ENCODE data around the gene UPK1B. TPM values are rescaled to one million over a fixed set of nuclear protein-coding genes. Genes with fewer than 3 reads are reported as not detected.

Gene UPK1B
- total RNA-seq, 1 experiment from 2014 or later = 1.0 TPM

GRCh38 chr3:119236756-119237155, 63.4 kb downstream of the UPK1B start:
- no peaks in the 10 kb centered on the region for H3K27me3 Mint-ChIP-seq (ENCODE audit: low read depth)

More at GRCh38 chr3:119236756-119237155, 63.4 kb downstream of the UPK1B start:
- no peak overlapping the region for H3K56ac ChIP-seq (ENCODE audit: insufficient read length, low read depth, low read length)
- TF ChIP-seq CTCF (conservative IDR thresholded peaks at IDR 0.05) = no peak
- no peaks in the 10 kb centered on the region; a peak in 1 of 5 replicates for H3K9me3 Mint-ChIP-seq
- H2BK12ac ChIP-seq (ENCODE audit: insufficient read length, low read depth, low read length) = no peak overlapping the region
- H3K4me1 ChIP-seq (ENCODE audit: insufficient read depth, low read length) = no peaks in the 10 kb centered on the region
- no peak overlapping the region for H2BK20ac ChIP-seq (ENCODE audit: low read depth, low read length, poor library complexity, severe bottlenecking)
- H3K27ac Mint-ChIP-seq = no peak overlapping the region
- H3K4ac ChIP-seq (ENCODE audit: low read depth, low read length) = no peak overlapping the region
- H3K9me3 ChIP-seq (ENCODE audit: control insufficient read depth, low read depth, low read length) = no peaks in the 10 kb centered on the region
- peaks cover 8% of the 10 kb centered on the region for H3K23me2 ChIP-seq (ENCODE audit: insufficient read length, low read depth, low read length, poor library complexity, severe bottlenecking)
- no peak overlapping the region for H4K5ac ChIP-seq (ENCODE audit: insufficient read length, low read depth, low read length)
- no peak for DNase-seq
- no peak overlapping the region for H3T11ph ChIP-seq (ENCODE audit: low read length)
- no peak overlapping the region for H2BK120ac ChIP-seq (ENCODE audit: low read depth, low read length, poor library complexity, severe bottlenecking)
- H4K91ac ChIP-seq (ENCODE audit: insufficient read length, low read depth, low read length) = no peak overlapping the region
- H3K14ac ChIP-seq (ENCODE audit: insufficient read depth, low read length) = no peak overlapping the region
- no peak overlapping the region for H2BK5ac ChIP-seq (ENCODE audit: insufficient read length, low read length)
- WGBS (ENCODE audit: extremely low coverage, insufficient read length, low lambda C conversion rate) = no CpG with 5 or more reads among the region's 7 CpGs
- no peak overlapping the region for H3K4me3 Mint-ChIP-seq
- H2BK15ac ChIP-seq (ENCODE audit: low read depth, low read length) = no peak overlapping the region
- H2AFZ ChIP-seq (ENCODE audit: low read length) = no peak overlapping the region
- no peaks in the 10 kb centered on the region for H3K79me1 ChIP-seq (ENCODE audit: insufficient read depth, low read depth, low read length, poor library complexity, severe bottlenecking)
- peaks cover 16 to 48% (median 47%) of the 10 kb centered on the region in 3 experiments; a peak in 6 of 7 replicates for H3K36me3 Mint-ChIP-seq (ENCODE audit: insufficient read depth in 1 of 3, low read depth in 3 of 3)
- H3K18ac ChIP-seq (ENCODE audit: insufficient read length, low read depth, low read length) = no peak overlapping the region
- H3K23ac ChIP-seq (ENCODE audit: insufficient read length, low read depth, low read length) = no peak overlapping the region
- H4K8ac ChIP-seq (replicated peaks; ENCODE audit: insufficient read length, low read depth, low read length) = no peak overlapping the region
- H3K27me3 ChIP-seq (ENCODE audit: insufficient read depth, low read length) = no peaks in the 10 kb centered on the region
- peaks cover 17% of the 10 kb centered on the region for H3K79me2 ChIP-seq (ENCODE audit: insufficient read depth, low read length)
- no peak overlapping the region for H3K4me2 ChIP-seq (ENCODE audit: insufficient read depth, insufficient read length, low read length)
- H2AK5ac ChIP-seq (ENCODE audit: insufficient read length, low read length) = no peak overlapping the region
- H4K20me1 ChIP-seq (ENCODE audit: control insufficient read depth, insufficient read depth, insufficient read length) = no peaks in the 10 kb centered on the region
- H3K4me1 Mint-ChIP-seq = peaks cover 11 to 12% of the 10 kb centered on the region in 2 experiments
- H3K9ac ChIP-seq (ENCODE audit: extremely low read depth, insufficient read length, low read length) = no peak overlapping the region
- no peak overlapping the region for H3K27ac ChIP-seq (ENCODE audit: insufficient read length, low read depth, low read length)
